Endothelial cell of umbilical vein (primary cell): ENCODE results near the gene NEURL2. TPM values are rescaled to one million over a fixed set of nuclear protein-coding genes. Genes with fewer than 3 reads are reported as not detected.
A peak's percentile ranks its signal among the peaks of the same experiment; 100 is the strongest.

Experiments
- BruUV-seq: library from RNA; stranded (reverse); fragments of 400-500 nt; replicated peaks from 2 replicates; lab custom pipeline; 2021; lab: Mats Ljungman, UMichigan
- CTCF ChIA-PET: fragments of 300-600, 350-600 bp; sonication (Branson Sonifier 250); formaldehyde crosslinking; loops from one replicate; lab custom pipeline; 2021; ENCODE audit warnings: antibody characterized with exemption, inconsistent platforms; lab: Charles Lee
- POLR2A ChIA-PET: fragments of 300-600, 350-600 bp; sonication (Branson Sonifier 250); formaldehyde crosslinking; loops from one replicate; lab custom pipeline; 2021; ENCODE audit warnings: antibody characterized with exemption, inconsistent platforms; lab: Charles Lee
- DNase-seq: peaks from one replicate; pipeline ENCODE4 v3.0.0-alpha.2; 2011; ENCODE audit warnings: low read depth, low spot score
- FAIRE-seq: peaks from 2 replicates; lab custom pipeline; 2011; peaks lifted over from hg19 to GRCh38; lab: Jason Lieb, UNC
- H2AFZ ChIP-seq: 2 replicates; pipeline ENCODE4 v1.6.0; 2012; ENCODE audit warnings: low read depth, low read length, control low read depth, inconsistent platforms
- H3K27ac ChIP-seq: 2 replicates; pipeline ENCODE4 v1.5.1; 2011; ENCODE audit warnings: low read depth, mild to moderate bottlenecking, control low read depth, low read length, moderate library complexity; ENCODE audit not compliant: insufficient read depth
- H3K27me3 ChIP-seq, 2 experiments: 2 replicates each; pipeline versions ENCODE4 v1.6.0 to v1.6.1; 2011; ENCODE audit warnings: low read length in 2 of 2, mixed read lengths in 1 of 2; ENCODE audit not compliant: control insufficient read depth in 2 of 2, insufficient read depth in 2 of 2
- H3K36me3 ChIP-seq, 2 experiments: 2 replicates in 1 of 2; 3 replicates in 1 of 2; pipeline ENCODE4 v1.5.1; 2011; ENCODE audit warnings: low read length in 2 of 2, mild to moderate bottlenecking in 1 of 2, moderate library complexity in 1 of 2; ENCODE audit not compliant: control insufficient read depth in 2 of 2, insufficient read depth in 2 of 2; ENCODE audit errors: extremely low read depth in 1 of 2
- H3K4me1 ChIP-seq: 3 replicates; pipeline ENCODE4 v1.5.1; 2011; ENCODE audit warnings: mild to moderate bottlenecking, low read length; ENCODE audit not compliant: control insufficient read depth, insufficient read depth; ENCODE audit errors: extremely low read depth
- H3K4me2 ChIP-seq: 2 replicates; pipeline ENCODE4 v1.6.1; 2011; ENCODE audit warnings: low read length, control low read depth, mixed read lengths; ENCODE audit not compliant: insufficient read depth
- H3K4me3 ChIP-seq, 3 experiments: fragments of 200-600 bp in 1 of 3; sonication (generic), shearing (Covaris generic) in 1 of 3; replicated peaks in 1 of 3; 2 replicates each; pipeline ENCODE4 v1.5.1; 2011 to 2016; ENCODE audit warnings: control low read depth in 3 of 3, low read length in 3 of 3, mild to moderate bottlenecking in 2 of 3, inconsistent platforms in 1 of 3, low read depth in 1 of 3, moderate library complexity in 1 of 3; ENCODE audit not compliant: insufficient read depth in 1 of 3
- H3K79me2 ChIP-seq: 2 replicates; pipeline ENCODE4 v1.6.0; 2012; ENCODE audit warnings: low read length, inconsistent platforms; ENCODE audit not compliant: control insufficient read depth, insufficient read depth
- H3K9ac ChIP-seq: replicated peaks from 2 replicates; pipeline ENCODE3; 2011; ENCODE audit warnings: low read length, control low read depth; ENCODE audit not compliant: insufficient read depth; ENCODE audit errors: extremely low read depth
- H3K9me1 ChIP-seq: replicated peaks from 3 replicates; pipeline ENCODE4 v1.6.0; 2011; ENCODE audit warnings: mild to moderate bottlenecking, low read length; ENCODE audit not compliant: control insufficient read depth, insufficient read depth; ENCODE audit errors: extremely low read depth
- H3K9me3 ChIP-seq: replicated peaks from 2 replicates; pipeline ENCODE4 v1.5.1; 2012; ENCODE audit warnings: low read length, inconsistent platforms; ENCODE audit not compliant: control insufficient read depth, insufficient read depth
- H4K20me1 ChIP-seq: replicated peaks from 2 replicates; pipeline ENCODE3; 2011; ENCODE audit warnings: mild to moderate bottlenecking, low read length; ENCODE audit not compliant: control insufficient read depth, insufficient read depth; ENCODE audit errors: extremely low read depth
- CTCF ChIP-seq, 2 donors: IDR thresholded peaks; 1 replicate in 1 of 2; 2 replicates in 1 of 2; pipeline ENCODE4 v1.5.1; 2011; ENCODE audit warnings: low read length in 2 of 2, mild to moderate bottlenecking in 2 of 2, moderate library complexity in 2 of 2, control low read depth in 1 of 2, inconsistent platforms in 1 of 2, low read depth in 1 of 2; ENCODE audit not compliant: insufficient read depth in 1 of 2; ENCODE audit errors: extremely low read depth in 1 of 2
- EZH2 ChIP-seq: IDR thresholded peaks from 2 replicates; pipeline ENCODE4 v1.6.1; 2012; ENCODE audit warnings: borderline replicate concordance, low read depth, mild to moderate bottlenecking, moderate library complexity, low read length, inconsistent platforms; ENCODE audit not compliant: severe bottlenecking
- FOS ChIP-seq: IDR thresholded peaks from 2 replicates; pipeline ENCODE4 v1.6.1; 2011; ENCODE audit warnings: mild to moderate bottlenecking, low read length, moderate library complexity, borderline replicate concordance; ENCODE audit not compliant: insufficient read depth
- GATA2 ChIP-seq: IDR thresholded peaks from 2 replicates; pipeline ENCODE4 v1.7.0; 2011; ENCODE audit warnings: low read depth, mild to moderate bottlenecking, moderate library complexity, mixed read lengths, low read length; ENCODE audit not compliant: insufficient read length, insufficient read depth
- JUN ChIP-seq: IDR thresholded peaks from 2 replicates; pipeline ENCODE4 v1.6.1; 2011; ENCODE audit warnings: borderline replicate concordance, low read depth; ENCODE audit not compliant: insufficient read length, insufficient read depth
- MAX ChIP-seq: IDR thresholded peaks from 2 replicates; pipeline ENCODE4 v1.6.1; 2011; ENCODE audit not compliant: insufficient read depth, insufficient read length
- MYC ChIP-seq: IDR thresholded peaks from one replicate; pipeline ENCODE4 v1.6.1; 2011; ENCODE audit warnings: mild to moderate bottlenecking, low read depth, low read length
- POLR2A ChIP-seq: IDR thresholded peaks from 2 replicates; pipeline ENCODE4 v1.6.1; 2012; ENCODE audit warnings: low read depth, mild to moderate bottlenecking, control low read depth, low read length
- POLR2AphosphoS5 ChIP-seq: IDR thresholded peaks from 2 replicates; pipeline ENCODE4 v1.6.1; 2012; ENCODE audit warnings: low read depth, mild to moderate bottlenecking, control low read depth, low read length, moderate library complexity; ENCODE audit not compliant: insufficient read depth
- dilution Hi-C: fragments of 300-500 bp; cut with MboI; formaldehyde crosslinking; loops from one replicate; pipeline ENCODE4 v1.15.0; 2019; ENCODE audit warnings: low sequenced_read_pairs; ENCODE audit not compliant: extremely low pct_ligation_motif_present
- intact Hi-C: fragments of 100-400 bp; cut with micrococcal nuclease; formaldehyde crosslinking; loops from one replicate; pipeline ENCODE4 v1.10.0; 2022
- polyA plus RNA-seq, 4 experiments: library from polyadenylated mRNA; depleted of rRNA in 3 of 4; stranded (reverse) in 3 of 4; unstranded in 1 of 4; fragments of >200 nt; gene quantifications; 2 replicates each; pipeline versions ENCODE4 v1.2.1 to v1.2.3, GENCODE V29; 2011 to 2012; ENCODE audit warnings: missing spikeins in 1 of 4
- total RNA-seq: library from RNA; stranded (reverse); gene quantifications from 2 replicates; pipeline ENCODE4 v1.2.3, GENCODE V29; 2021

The NEURL2 gene
- total and polyA plus RNA-seq, 2 donors (not counting 3 experiments of a cell fraction or from before 2014, with no cell fraction given), result 2.8 to 5.4 TPM

- H3K27ac ChIP-seq, result no peak overlapping the region
- H3K4me2 ChIP-seq, result no peak overlapping the region
- no peaks in the 10 kb centered on the region for H3K9me1 ChIP-seq
- H3K9ac ChIP-seq, result no peak overlapping the region
- H3K79me2 ChIP-seq, result no peaks in the 10 kb centered on the region
- CTCF ChIA-PET, result interaction anchor here (1.0 kb wide), 3 partner anchors 11 to 128 kb away, joined by 3 to 4 read pairs (median 3); no protein-coding TSS in a partner anchor
- no peaks in the 10 kb centered on the region for H3K4me1 ChIP-seq
- no TSS peak for BruUV-seq
- peaks cover 0 to 36% of the 10 kb centered on the region in 2 experiments for H3K36me3 ChIP-seq
- TF ChIP-seq POLR2AphosphoS5, result no peak
- no peak for TF ChIP-seq MAX
- TF ChIP-seq JUN, result no peak
- TF ChIP-seq FOS, result no peak
- TF ChIP-seq EZH2, result no peak
- TF ChIP-seq CTCF (IDR thresholded peaks at IDR 0.05; ENCODE audit: extremely low read depth in 1 of 2, insufficient read depth in 1 of 2, low read depth in 1 of 2, low read length in 2 of 2), result no peak
- no peak for TF ChIP-seq GATA2
- no peak for TF ChIP-seq POLR2A
- no peak for TF ChIP-seq MYC
- H4K20me1 ChIP-seq, result no peaks in the 10 kb centered on the region
- DNase-seq, result peak; percentile 43
- no peaks in the 10 kb centered on the region for H3K9me3 ChIP-seq
- H2AFZ ChIP-seq, result no peak overlapping the region
- no peak overlapping the region for H3K4me3 ChIP-seq
- POLR2A ChIA-PET, result no interaction called here
- dilution Hi-C loops, result no loop called here
- FAIRE-seq, result no peak
- intact Hi-C loops, result no loop called here
- no peaks in the 10 kb centered on the region for H3K27me3 ChIP-seq
Observed at GRCh38 chr20:45842169-45842812, 48.7 kb downstream of the NEURL2 start.
